Panc1 (cell line): ENCODE data around the gene ADORA2B. TPM values are rescaled to one million over a fixed set of nuclear protein-coding genes. Genes with fewer than 3 reads are reported as not detected.

Experiments used
- ATAC-seq: fragments of 200-7000 bp; cut with Tn5 transposase; 2 replicates; pipeline ENCODE4 v1.9.1; 2020; ENCODE audit warnings: mild to moderate bottlenecking, moderate library complexity
- BruUV-seq: library from RNA; stranded (reverse); fragments of 400-500 nt; replicated peaks from 2 replicates; lab custom pipeline; 2021; lab: Mats Ljungman, UMichigan
- CTCF ChIA-PET: fragments of 300-600 bp; sonication (Branson Sonifier 250); formaldehyde crosslinking; loops from one replicate; lab custom pipeline; 2022; ENCODE audit warnings: antibody characterized with exemption; lab: Charles Lee
- POLR2A ChIA-PET: fragments of 300-600 bp; sonication (Branson Sonifier 250); formaldehyde crosslinking; loops from one replicate; lab custom pipeline; 2022; ENCODE audit warnings: antibody characterized with exemption; lab: Charles Lee
- DNase-seq: peaks from one replicate; pipeline ENCODE4 v3.0.0-alpha.2; 2010; ENCODE audit warnings: low read depth, low spot score
- H3K27ac ChIP-seq: 2 replicates; pipeline ENCODE4 v1.5.1; 2011; ENCODE audit warnings: mild to moderate bottlenecking, low read length, inconsistent platforms
- H3K27me3 ChIP-seq: fragments of 200-500 bp; sonication (Bioruptor generic); 2 replicates; pipeline ENCODE4 v1.6.0; 2014; ENCODE audit warnings: low read length, inconsistent platforms; ENCODE audit not compliant: control insufficient read depth, insufficient read depth
- H3K36me3 ChIP-seq: fragments of 200-500 bp; sonication (Bioruptor generic); 2 replicates; pipeline ENCODE4 v1.5.1; 2014; ENCODE audit warnings: inconsistent platforms, mild to moderate bottlenecking, low read length, moderate library complexity; ENCODE audit not compliant: control insufficient read depth, insufficient read depth
- H3K4me1 ChIP-seq: 2 replicates; pipeline ENCODE4 v1.5.1; 2011; ENCODE audit warnings: inconsistent platforms, mild to moderate bottlenecking, low read length, moderate library complexity; ENCODE audit not compliant: control insufficient read depth, insufficient read depth
- H3K4me3 ChIP-seq, 2 experiments: 2 replicates each; pipeline ENCODE4 v1.5.1; 2011 to 2012; ENCODE audit warnings: low read depth in 2 of 2, low read length in 2 of 2, mild to moderate bottlenecking in 2 of 2, inconsistent platforms in 1 of 2, moderate library complexity in 1 of 2
- H3K9me3 ChIP-seq: fragments of 200-500 bp; sonication (Bioruptor generic); 2 replicates; pipeline ENCODE4 v1.5.1; 2014; ENCODE audit warnings: low read depth, mild to moderate bottlenecking, inconsistent platforms, low read length, moderate library complexity; ENCODE audit not compliant: control insufficient read depth, insufficient read depth
- CTCF ChIP-seq: fragments of 450-650 bp; IDR thresholded peaks from 2 replicates; pipeline ENCODE4 v1.5.1; 2017; ENCODE audit warnings: mild to moderate bottlenecking
- POLR2AphosphoS5 ChIP-seq: IDR thresholded peaks from 2 replicates; pipeline ENCODE4 v1.6.1; 2012; ENCODE audit warnings: mild to moderate bottlenecking, low read depth, low read length, moderate library complexity
- REST ChIP-seq, 2 experiments: IDR thresholded peaks; 2 replicates each; pipeline ENCODE4 v1.6.1; 2011 to 2012; ENCODE audit warnings: low read depth in 2 of 2, control low read depth in 1 of 2, low read length in 1 of 2, mild to moderate bottlenecking in 1 of 2, moderate library complexity in 1 of 2; ENCODE audit not compliant: insufficient read depth in 1 of 2
- SIN3A ChIP-seq: IDR thresholded peaks from 2 replicates; pipeline ENCODE4 v1.6.1; 2012; ENCODE audit warnings: low read depth, mild to moderate bottlenecking, low read length, moderate library complexity, borderline replicate concordance; ENCODE audit not compliant: insufficient read depth
- TCF7L2 ChIP-seq: IDR thresholded peaks from 2 replicates; pipeline ENCODE4 v1.6.1; 2011; ENCODE audit warnings: mild to moderate bottlenecking, low read depth, low read length, inconsistent platforms
- in situ Hi-C: cut with HindIII; loops from 2 replicates; pipeline ENCODE4 v1.10.0; 2016; ENCODE audit warnings: low sequenced_read_pairs, low pct_unique_long_range_greater_than_20kb
- intact Hi-C: fragments of 100-400 bp; cut with micrococcal nuclease; formaldehyde crosslinking; loops from one replicate; pipeline ENCODE4 v1.10.0; 2022; ENCODE audit not compliant: unreplicated experiment
- total RNA-seq: library from RNA; stranded (reverse); gene quantifications from one replicate; pipeline ENCODE4 v1.2.1, GENCODE V29; 2021; ENCODE audit not compliant: unreplicated experiment

ADORA2B gene
- total RNA-seq, 1 experiment from 2014 or later, result 42.7 TPM

- ChIA-PET POLR2A (no interaction called here), CTCF (no interaction called here)
- Histone ChIP-seq H3K9me3 (no peaks in the 10 kb centered on the region), H3K36me3 (no peaks in the 10 kb centered on the region; the same call in 1 of the 2 replicates), H3K27me3 (no peaks in the 10 kb centered on the region), H3K4me3 (no peak overlapping the region), H3K4me1 (peaks cover 2% of the 10 kb centered on the region), H3K27ac (0 out of 2 replicates have a peak overlapping the region, but pooled peaks have one; percentile 3)
- TF ChIP-seq CTCF (no peak), POLR2AphosphoS5 (no peak), SIN3A (no peak), REST (IDR thresholded peaks at IDR 0.05; ENCODE audit: insufficient read depth in 1 of 2, low read depth in 2 of 2, low read length in 1 of 2) (no peak)
- DNase-seq (no peak), ATAC-seq (no peak)
- no TSS peak for BruUV-seq
- in situ Hi-C loops (no loop called here), intact Hi-C loops (loop anchor here (10.0 kb wide), 1 partner anchor 118 kb away; no protein-coding TSS in a partner anchor)
Observed at GRCh38 chr17:15942207-15942833, 2.6 kb upstream of the ADORA2B start.

- Histone ChIP-seq H3K36me3 (no peaks in the 10 kb centered on the region; the same call in 1 of the 2 replicates), H3K9me3 (no peaks in the 10 kb centered on the region), H3K27me3 (no peaks in the 10 kb centered on the region), H3K4me1 (peaks cover 13% of the 10 kb centered on the region), H3K4me3 (peak overlapping the region; percentile 67 to 96), H3K27ac (peak overlapping the region; percentile 79)
- in situ Hi-C loops, result no loop called here
- TF ChIP-seq SIN3A (no peak), REST (IDR thresholded peaks at IDR 0.05; ENCODE audit: insufficient read depth in 1 of 2, low read depth in 2 of 2, low read length in 1 of 2) (no peak), TCF7L2 (no peak), CTCF (no peak), POLR2AphosphoS5 (no peak)
- POLR2A ChIA-PET, result interaction anchor here (0.7 kb wide), 1 partner anchor 22 kb away, joined by 3 read pairs; no protein-coding TSS in a partner anchor
- no TSS peak for BruUV-seq
- DNase-seq, result no peak
- CTCF ChIA-PET, result interaction anchor here (0.6 to 1.5 kb wide), 4 partner anchors 32 to 148 kb away, joined by 3 to 8 read pairs (median 4); no protein-coding TSS in a partner anchor
- ATAC-seq, result peak; percentile 26
- intact Hi-C loops, result loop anchor here (2.0 to 10.0 kb wide), 2 partner anchors 55 to 119 kb away; partner anchors contain the start of genes TTC19 and ZSWIM7
Observed at GRCh38 chr17:15943971-15944758, 765 bp upstream of the ADORA2B start.
